ENCODE measurements around the gene AMPD2.

The AMPD2 gene

DNA sequence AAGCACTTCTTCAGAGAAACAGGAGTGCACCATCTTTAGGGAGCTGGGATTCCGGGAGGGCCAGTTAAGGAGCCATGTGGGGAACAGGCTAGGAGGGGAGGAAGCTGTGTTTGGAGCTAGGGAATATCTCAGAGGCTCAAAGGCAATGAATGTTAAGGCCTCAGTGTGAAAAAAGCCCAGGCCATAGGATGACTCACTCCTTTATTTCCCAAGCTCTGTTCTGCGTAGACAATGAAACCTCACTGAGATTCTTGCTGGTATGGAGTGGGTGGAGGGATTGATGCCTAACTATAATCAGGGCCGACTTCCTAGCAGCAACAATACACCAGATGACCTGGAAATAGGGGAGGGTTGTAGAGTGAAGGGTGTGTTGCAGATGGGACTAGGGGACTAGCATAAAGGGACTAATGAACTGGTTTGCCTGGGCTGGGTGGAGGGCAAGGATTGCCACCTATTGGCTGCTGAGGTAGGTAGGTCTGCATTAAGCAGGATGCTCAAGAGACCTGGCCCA is 2.3 kb upstream of the AMPD2 start:
- no peak for FAIRE-seq

DNA sequence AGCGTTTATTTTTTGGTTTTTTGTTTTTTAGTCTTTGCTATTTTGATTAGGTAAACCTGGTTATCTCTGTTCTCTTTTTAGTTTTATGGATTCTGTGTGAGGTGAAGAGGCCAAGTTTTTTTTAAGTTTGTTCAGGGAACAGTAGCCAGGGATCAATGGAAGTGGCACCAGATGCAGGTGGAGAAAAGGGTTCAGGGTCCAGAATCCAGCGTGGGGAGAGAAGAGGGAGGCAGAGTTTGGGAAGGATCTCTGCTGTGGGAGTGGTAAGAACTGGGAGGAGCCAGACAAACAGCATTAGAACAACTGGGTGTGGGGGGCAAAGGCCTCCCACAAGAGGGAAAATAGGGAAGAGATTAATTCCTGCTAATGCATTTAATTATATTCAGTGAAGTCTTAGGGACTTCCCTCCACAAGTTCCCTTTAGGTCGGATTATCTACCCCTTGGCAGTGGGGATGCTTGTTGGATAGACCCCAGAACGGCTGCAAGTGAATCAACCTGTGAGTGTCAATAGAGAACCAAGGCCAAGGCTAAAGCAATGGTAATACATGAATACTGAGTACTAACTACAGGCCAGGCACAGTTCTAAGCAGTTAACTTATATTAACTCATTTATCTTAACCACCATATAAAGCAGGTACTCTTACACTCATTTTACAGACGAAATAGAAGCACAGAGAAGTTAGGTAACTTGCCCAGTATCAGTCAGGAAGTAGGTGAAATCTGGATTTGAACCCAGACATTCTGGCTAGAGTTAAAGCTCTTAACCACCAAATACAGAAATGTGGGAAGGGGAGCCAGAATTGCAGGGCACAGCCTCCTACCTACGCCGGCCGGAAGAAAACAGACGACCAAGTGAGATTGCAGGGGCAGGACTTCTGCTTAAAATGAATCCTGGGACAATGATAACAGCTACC is 719 bp upstream of the AMPD2 start:
- FAIRE-seq: no peak

DNA sequence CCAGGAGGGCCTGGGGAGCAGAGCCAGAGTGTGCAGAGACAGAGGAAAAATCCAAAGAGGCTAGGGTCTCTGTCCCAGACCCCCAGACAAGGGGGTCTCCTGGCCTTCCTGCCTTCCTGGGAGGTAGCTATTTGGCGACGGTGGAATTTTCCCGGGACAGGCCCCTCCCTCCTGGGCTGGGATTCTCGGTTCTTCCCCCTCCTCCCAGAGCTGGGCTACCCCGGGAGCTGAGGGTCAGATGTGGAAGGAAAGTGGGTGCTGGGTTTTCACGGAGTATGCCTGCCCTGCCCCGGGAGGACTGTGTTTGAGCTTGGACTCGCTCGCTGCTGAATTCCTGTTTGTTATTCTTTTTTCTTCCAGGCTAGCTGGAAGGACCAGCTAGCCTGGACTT is 759 bp downstream of the AMPD2 start:
- no peak for FAIRE-seq

DNA sequence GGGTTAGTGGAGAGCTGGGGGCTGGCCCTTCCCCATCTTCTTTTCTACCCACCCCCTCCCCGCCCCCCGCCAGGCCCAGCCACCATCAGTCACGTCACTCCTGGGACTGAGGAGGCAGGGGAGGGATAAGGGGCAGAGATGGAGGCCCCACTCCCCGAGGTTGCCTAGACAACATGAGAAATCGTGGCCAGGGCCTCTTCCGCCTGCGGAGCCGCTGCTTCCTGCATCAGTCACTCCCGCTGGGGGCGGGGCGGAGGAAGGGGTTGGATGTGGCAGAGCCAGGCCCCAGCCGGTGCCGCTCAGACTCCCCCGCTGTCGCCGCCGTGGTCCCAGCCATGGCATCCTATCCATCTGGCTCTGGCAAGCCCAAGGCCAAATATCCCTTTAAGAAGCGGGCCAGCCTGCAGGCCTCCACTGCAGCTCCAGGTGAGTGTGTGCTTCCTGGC is 1.2 kb downstream of the AMPD2 start:
- FAIRE-seq: no peak

DNA sequence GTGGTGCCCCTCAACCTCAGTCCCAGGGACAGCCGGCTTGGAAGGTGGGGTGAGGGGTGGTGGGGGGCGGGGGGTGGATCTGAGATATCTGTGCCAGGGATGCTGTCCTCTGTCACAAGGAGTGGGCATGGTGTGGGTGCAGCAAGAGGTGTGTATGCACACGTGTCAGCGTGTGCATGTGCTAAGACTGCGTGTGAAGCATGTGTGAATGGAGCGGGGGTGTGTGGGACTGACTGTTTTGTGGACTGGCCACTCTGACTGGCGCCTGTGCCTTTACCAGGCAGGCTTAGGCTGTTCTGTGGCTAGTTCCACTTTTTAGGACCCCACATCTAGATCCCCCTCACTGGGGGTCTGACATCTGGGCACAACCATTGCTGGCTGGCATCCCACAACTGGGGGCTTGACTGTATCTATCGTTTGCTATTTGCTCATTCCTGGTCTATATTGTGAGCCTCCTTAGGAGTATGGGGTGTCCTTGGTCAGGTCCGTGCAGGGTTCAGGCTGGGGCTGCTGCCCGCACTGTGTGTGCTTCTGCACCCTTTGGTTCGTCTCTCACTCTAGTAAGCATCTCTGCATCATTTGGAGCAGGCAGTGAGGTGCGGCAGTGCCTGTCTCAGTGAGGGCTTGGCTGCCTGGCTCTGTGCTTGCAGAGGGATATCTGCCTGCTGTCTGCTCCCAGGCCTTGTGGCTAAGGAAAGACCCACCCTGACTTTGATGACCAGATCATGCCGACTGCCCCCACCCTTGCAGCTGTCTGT is 1.9 kb downstream of the AMPD2 start:
- no peak for FAIRE-seq

DNA sequence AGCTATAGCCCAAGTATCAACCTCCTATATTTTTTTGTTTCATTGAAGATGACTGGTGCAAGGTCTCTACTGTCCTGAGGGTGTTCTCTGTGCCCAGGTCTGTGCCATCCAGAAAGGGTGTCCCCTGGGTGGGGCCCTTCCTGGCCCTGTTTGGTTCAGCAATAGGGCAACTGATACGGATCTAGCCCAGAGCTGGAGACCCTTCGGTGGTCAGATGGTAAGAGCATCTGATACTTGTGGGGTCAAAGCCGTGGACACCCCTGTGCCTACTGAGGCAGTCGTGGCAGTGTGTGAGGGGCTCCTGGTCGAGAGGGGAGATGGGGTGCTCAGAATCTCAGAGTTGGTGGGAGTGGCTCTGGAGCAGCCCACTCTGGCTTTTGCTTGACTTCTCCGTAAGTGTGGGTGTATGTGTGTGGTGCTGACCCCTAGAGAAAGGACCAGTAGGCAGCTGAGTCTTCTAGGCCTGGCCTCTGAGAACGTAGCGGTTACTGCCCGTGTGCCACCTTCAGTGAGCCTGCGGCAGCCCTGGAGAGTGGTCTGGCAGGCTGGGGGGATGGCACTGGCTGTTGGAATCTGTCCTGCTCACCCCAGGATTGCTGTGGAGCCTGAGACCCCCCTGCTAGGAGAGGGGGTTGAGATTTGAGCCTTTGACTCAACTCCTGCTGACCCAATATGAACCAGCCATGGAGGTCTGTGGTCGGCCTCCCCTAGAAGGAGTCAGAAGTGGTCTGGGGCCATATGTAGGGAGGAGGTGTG is 2.7 kb downstream of the AMPD2 start:
- FAIRE-seq: no peak

DNA sequence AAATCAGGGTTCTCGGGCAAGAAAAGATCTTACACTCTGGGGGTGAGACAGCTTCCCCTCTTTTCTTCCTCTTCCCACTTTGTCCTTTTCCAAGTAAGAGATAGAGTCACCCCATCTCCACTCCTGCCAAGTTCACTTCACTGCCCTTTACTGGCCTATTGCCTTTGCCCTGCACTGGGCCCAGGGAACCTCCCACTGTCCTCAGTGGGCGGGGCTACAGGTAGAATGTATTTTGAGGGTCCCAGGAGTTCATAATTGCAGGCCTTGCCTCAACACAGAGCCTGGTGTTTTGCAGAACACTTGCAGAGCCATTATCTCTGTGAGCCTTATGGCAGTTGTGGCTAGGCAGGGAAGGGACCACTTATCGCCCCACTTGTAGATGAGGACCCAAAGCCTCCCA is 3.3 kb downstream of the AMPD2 start:
- FAIRE-seq: no peak

DNA sequence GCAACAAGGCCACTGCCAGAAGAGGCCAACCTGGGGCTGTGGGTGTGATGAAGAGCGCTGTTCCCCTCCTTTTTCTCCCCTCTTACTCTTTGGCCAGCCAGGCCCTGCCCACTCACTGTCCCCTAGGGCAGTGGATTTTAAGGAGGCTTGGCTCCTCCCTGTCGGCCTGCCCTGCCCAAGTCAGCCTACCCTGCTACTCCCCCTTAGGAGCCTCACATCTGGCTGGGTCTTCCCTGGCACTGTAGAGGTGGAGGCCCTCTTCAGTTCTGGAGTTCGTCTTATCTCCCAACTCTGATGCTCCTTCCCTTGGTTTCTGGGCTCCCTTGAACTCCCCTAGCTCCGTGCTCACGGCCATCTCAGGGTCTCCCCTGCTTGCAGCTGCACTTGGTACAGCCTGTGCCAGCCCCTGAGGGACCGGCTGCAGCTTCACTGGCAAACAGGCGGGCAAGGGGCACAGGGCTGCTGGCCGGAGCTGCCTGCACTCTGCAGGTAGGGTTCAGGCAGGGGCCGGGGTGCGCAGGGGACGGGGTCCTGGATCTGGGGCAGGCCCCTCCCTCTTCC is 4.0 kb downstream of the AMPD2 start:
- no peak for FAIRE-seq

DNA sequence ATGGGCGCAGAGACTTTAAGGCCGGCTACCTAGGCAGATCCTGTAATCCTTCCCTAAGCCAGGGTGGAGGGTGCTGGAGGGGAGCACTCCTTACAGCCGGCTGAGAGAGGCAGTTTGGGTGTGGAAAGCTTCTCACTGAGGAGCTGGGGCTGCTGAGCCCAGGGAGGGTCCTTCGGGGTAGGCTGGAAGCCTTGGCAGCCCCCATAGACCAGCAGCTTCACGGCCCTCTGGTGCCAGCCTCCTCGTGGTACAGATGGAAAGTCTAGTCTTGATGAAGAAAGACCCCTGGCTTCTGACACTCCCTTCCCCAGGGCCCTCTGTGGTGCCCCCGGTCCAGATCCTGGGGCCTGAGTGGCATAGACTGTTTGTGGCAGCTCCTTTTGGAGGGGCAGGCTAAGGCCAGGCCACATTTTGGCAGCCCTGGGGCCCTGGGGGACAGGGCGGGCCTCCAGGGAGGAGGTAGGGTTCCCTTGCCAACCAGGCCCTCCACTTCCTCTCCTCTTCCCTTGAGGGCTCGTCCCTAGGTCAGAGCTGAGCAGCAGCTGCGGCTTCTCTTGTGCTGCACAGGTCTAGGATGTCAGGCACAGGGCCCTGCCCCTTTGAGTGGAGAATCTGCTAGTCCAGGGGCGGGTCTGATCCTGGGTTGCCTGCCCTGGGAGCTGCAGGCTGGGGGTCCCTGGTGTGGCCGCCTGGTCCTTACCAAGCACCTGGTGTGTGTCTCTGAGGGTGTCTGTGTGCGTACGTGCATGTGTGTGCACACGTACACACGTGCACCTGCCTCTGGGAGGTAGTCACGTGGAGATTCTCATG is 4.8 kb downstream of the AMPD2 start:
- FAIRE-seq: no peak

DNA sequence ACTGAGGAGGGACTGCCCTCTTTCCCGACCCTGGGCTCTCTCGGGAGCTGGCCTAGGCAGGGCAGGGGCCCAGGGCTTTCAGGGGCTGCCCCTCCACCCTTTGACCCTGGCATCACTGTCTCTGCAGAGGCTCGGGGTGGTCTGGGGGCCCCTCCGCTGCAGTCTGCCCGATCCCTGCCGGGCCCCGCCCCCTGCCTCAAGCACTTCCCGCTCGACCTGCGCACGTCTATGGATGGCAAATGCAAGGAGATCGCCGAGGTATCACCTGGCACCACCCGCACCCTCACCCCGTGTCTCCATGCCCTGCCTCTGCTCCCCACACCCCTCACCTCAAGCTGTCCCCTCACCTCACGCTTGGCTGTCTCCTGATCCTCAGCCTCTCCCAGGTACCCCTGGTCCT is 5.5 kb downstream of the AMPD2 start:
- no peak for FAIRE-seq

DNA sequence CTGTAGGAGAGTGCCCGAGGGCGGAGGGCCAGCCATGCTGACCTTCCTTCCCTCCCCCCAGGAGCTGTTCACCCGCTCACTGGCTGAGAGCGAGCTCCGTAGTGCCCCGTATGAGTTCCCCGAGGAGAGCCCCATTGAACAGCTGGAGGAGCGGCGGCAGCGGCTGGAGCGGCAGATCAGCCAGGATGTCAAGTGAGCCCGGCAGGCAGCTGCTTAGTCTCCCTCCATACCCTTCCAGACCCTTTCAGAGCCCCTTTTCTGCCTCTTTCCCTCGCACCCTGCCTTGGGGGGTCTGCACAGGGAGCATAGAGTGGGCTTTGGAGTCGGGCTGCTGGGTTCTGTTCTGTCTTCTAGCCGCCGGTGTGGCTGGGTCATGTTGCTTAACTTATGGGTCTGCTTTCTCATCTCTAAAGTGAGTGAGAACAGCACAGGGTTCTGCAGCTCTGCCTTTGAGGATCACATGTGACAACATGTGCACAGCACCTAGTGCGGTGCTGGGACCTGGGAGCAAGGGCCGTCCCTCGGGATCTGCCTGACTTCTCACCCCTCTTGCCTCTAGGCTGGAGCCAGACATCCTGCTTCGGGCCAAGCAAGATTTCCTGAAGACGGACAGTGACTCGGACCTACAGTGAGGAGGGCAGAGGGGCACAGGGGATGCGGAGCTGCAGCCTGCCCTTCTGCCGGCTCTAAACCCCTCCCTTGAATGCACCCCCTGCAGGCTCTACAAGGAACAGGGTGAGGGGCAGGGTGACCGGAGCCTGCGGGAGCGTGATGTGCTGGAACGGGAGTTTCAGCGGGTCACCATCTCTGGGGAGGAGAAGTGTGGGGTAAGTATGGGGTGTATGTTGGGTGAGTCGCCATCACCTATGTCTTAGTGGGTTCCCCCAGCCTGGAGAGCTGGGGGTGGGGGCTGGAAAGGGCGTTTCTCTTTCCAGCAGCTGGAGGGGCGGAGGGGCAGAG is 6.2 kb downstream of the AMPD2 start:
- no peak for FAIRE-seq

DNA sequence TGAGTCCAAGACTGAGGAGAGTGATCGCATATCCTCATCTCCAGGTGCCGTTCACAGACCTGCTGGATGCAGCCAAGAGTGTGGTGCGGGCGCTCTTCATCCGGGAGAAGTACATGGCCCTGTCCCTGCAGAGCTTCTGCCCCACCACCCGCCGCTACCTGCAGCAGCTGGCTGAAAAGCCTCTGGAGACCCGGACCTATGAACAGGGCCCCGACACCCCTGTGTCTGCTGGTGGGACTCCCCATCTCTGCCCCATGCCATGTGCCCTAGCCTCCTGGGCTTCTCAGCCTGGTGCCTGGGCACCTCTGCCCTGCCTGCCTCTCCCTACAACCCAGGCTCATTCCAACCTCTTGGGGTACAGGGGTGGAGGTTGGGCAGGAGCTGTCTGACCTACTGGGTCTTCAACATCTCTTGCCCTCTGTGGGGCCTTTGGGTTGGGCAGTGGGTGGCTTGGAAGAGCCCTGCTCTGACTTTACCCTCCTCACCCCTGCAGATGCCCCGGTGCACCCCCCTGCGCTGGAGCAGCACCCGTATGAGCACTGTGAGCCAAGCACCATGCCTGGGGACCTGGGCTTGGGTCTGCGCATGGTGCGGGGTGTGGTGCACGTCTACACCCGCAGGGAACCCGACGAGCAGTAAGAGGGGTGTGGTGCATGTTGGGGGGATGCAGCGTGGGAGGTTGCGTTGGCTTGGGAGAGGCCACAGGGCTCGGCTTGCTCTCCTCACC is 7.2 kb downstream of the AMPD2 start:
- FAIRE-seq: no peak

DNA sequence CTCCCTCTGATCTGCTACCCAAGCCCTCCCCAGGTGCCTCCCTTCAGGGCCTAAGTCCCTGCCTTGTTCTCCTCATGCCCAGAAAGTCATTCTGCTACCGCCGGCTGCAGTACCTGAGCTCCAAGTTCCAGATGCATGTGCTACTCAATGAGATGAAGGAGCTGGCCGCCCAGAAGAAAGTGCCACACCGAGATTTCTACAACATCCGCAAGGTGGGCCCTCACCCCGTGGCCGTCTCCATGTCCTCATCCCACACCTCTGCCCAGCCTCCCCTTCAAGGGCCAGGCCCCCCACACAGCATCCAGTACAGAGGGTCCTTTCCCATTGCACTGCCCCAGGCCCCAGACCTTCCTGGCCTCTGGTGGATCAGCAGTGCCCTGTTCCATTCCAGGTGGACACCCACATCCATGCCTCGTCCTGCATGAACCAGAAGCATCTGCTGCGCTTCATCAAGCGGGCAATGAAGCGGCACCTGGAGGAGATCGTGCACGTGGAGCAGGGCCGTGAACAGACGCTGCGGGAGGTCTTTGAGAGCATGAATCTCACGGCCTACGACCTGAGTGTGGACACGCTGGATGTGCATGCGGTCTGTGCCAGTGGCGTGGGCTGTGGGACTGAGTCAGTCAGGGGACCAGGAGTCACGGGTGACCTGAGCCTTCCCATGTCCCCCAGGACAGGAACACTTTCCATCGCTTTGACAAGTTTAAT is 8.2 kb downstream of the AMPD2 start:
- no peak for FAIRE-seq

DNA sequence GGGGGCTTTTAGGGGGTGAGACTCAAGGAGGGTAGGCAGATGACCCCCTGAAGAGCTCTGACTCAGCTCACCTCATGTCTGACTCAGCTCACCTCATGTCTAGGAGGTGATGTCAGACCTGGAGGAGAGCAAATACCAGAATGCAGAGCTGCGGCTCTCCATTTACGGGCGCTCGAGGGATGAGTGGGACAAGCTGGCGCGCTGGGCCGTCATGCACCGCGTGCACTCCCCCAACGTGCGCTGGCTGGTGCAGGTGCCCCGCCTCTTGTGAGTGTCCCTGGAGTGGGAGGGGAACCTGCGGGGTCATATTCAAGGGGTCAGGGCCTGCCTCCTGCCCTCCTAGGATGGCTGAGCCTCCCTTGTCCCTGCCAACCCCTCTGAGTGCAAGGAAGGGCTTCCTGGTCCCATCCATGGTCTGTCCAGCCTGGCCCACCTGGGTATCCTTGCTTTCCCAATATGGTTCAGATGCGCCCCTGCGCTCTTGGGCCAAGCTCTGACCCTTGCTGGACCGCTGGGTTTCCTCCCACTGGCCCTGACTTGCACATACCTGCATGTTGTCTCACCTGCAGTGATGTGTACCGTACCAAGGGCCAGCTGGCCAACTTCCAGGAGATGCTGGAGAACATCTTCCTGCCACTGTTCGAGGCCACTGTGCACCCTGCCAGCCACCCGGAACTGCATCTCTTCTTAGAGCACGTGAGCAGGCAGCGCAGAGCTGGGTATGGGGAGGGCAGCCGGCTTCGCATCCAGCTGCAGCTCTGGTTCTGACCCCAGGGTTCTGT is 9.1 kb downstream of the AMPD2 start:
- FAIRE-seq: no peak

DNA sequence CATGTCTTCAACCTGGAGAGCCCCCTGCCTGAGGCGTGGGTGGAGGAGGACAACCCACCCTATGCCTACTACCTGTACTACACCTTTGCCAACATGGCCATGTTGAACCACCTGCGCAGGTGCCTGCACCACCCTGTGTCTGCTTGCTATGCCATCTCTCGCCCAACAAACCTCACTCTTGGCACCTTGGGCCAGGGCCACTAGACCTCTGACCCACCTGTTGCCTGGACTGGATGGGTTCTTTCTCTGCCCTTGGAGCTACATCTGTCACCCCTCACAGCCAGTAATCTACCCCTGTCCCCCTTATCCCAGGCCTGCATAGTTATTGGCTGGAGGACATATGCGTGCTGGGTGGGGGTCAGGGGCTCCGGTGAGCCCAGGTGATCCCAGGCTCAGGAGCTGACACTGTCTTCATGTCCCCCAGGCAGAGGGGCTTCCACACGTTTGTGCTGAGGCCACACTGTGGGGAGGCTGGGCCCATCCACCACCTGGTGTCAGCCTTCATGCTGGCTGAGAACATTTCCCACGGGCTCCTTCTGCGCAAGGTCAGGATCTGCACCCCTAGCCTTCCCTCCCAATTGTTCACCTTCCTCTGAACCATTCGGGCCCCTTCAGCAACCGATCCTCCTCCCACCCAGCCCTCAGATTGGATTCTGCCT is 9.9 kb downstream of the AMPD2 start:
- no peak for FAIRE-seq

DNA sequence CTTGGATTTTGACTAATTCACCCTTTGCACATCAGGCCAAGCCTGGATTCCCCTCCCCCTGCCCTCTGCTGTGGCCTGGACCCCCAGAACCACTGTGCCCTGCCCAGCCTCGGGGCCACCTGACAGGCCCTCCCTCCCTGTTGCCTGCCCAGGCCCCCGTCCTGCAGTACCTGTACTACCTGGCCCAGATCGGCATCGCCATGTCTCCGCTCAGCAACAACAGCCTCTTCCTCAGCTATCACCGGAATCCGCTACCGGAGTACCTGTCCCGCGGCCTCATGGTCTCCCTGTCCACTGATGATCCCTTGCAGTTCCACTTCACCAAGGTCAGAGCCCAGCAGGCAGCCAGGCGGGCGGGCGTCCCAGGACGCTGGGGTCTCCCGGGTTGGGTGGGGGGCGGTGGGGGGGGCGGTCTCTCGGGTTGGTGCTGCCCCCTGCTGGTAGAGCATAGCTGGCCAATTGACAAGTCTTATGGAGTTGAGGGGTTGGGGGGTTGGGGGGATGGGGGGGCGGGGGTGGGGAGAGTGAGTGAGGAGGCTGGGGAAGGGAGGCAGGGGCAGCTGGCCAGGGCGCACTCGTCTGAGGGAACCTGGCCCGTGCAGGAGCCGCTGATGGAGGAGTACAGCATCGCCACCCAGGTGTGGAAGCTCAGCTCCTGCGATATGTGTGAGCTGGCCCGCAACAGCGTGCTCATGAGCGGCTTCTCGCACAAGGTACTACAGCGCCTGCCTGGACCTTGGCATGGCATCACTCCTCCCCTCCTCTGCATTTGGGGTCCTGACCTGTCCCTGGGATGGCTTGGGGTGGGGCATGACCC is 10.7 kb downstream of the AMPD2 start:
- no peak for FAIRE-seq

Measured in colon (tissue), 2 donors.